H1 (cell line): ENCODE data around the gene DIP2C. TPM values are rescaled to one million over a fixed set of nuclear protein-coding genes. Genes with fewer than 3 reads are reported as not detected.

Experiments
- ASH2L ChIP-seq: fragments of 200-600, 300-600 bp; sonication (generic); IDR thresholded peaks from one replicate; pipeline ENCODE4 v1.7.1; 2017; ENCODE audit warnings: low read length
- BRCA1 ChIP-seq: IDR thresholded peaks from 2 replicates; pipeline ENCODE4 v1.6.1; 2012; ENCODE audit warnings: low read depth, low read length, improper control_type of control experiment
- CBX8 ChIP-seq: fragments of 300-800, 300-1000 bp; sonication (generic); IDR thresholded peaks from 2 replicates; pipeline ENCODE4 v1.7.1; 2016; ENCODE audit warnings: low read depth, low read length, borderline replicate concordance
- CREB1 ChIP-seq: IDR thresholded peaks from 2 replicates; pipeline ENCODE4 v1.6.1; 2012; ENCODE audit warnings: inconsistent platforms
- EGR1 ChIP-seq: IDR thresholded peaks from 2 replicates; pipeline ENCODE4 v1.6.1; 2011; ENCODE audit warnings: low read depth, low read length, borderline replicate concordance
- RXRA ChIP-seq: IDR thresholded peaks from 2 replicates; pipeline ENCODE4 v1.6.1; 2011; ENCODE audit warnings: low read depth, mild to moderate bottlenecking, low read length, moderate library complexity; ENCODE audit not compliant: insufficient read depth
- SAP30 ChIP-seq: fragments of 300-600 bp; sonication (generic); IDR thresholded peaks from 2 replicates; pipeline ENCODE4 v1.7.1; 2012; ENCODE audit warnings: low read length, moderate library complexity, mild to moderate bottlenecking, inconsistent platforms; ENCODE audit not compliant: insufficient read depth, insufficient replicate concordance
- polyA plus RNA-seq, 7 experiments: library from polyadenylated mRNA; depleted of rRNA in 3 of 7; stranded (reverse) in 5 of 7; unstranded in 2 of 7; fragments of >200 nt in 5 of 7; fragments of 200-250 nt in 2 of 7; gene quantifications; 1 replicate in 5 of 7; 2 replicates in 1 of 7; 4 replicates in 1 of 7; pipeline versions ENCODE4 v1.2.1 to v1.2.3, GENCODE V29; 2011 to 2013; ENCODE audit warnings: missing spikeins in 2 of 7, mixed read lengths in 2 of 7
- total RNA-seq: library from RNA; stranded (reverse); fragmentation: NEBNext Ultra II Directional; extraction: Animal tissue kit (Norgen Biotek cat#: 25700); gene quantifications from 2 replicates; pipeline ENCODE4 v1.2.1, GENCODE V29; 2021

DIP2C gene
- total and polyA plus RNA-seq, 2 of the 8 experiments (the other 6 are each of a cell fraction or from before 2014, with no cell fraction given), result 3.8 to 9.3 TPM

DNA sequence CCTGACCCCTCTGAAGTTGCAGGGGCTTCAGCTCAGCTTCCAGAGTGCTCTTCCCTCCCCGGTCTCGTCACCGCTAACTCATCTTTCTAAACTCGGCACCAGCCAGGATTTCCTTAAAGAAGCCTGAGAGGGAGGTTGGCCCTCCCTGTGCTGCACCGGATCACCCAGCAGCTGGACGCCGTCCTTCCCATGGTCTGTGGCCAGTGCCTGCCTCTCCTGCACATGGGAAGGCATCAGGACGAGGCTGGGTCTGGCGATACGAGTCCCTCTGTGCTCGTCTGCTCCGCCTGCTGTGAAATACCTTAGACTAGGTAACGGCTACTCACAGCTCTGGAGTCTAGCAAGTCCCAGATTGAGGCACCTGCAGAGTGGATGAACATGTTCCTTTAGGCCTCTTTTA is 375.1 kb downstream of the DIP2C start (continued):
- TF ChIP-seq ASH2L (no peak), RXRA (no peak), SAP30 (no peak), CBX8 (no peak), CREB1 (no peak), EGR1 (no peak), BRCA1 (no peak)
